Activated CD8-positive, alpha-beta memory T cell treated with anti-CD3 and anti-CD28 coated beads for 48 hours (primary cell): ENCODE data around the gene TARP.
"Not testable (repeated sequence)": the region's sequence is repeated elsewhere in the genome, so short reads cannot be mapped to it uniquely, and the experiment has no call there.

Experiments
- DNase-seq, 3 experiments: peaks; one replicate each; pipeline ENCODE4 v3.0.0-alpha.2; 2020; ENCODE audit warnings: low read depth in 2 of 3, low spot score in 2 of 3

TARP gene

GRCh38 chr7:38299275-38299931 is 26.0 kb upstream of the TARP start:
- DNase-seq: no peak

DNA sequence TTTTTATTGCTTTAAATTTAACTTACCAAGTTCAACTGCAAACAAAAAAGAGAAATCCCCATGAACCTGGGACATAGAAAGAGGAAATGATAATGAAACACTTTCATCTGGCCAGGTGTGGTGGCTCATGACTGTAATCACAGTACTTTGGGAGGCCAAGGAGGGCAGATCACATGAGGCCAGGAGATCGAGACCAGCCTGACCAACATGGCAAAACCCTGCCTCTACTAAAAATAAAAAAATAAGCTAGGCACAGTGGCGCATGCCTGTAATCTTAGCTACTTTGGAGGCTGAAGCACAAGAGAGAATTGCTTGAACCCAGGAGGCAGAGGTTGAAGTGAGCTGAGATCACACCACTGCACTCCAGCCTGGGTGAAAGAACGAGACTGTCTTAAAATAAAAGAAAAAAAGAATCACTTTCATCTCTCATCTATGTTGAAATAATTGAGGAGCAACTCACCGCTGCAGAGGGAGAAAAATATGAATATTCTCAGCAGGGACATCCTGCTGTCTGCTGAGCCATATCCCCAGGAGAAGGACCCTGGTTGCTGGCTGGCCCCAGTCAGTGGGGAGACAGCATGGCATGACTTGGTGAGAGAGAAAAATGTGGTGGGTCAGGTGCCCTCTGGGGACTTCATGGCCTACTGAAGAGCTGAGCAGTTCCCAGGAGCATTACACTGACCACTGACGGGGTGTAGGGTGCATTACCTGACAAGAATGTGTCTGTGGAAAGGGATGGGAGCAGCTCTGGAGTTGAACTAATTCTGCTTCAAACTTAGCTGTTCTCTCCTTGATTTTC is 22.8 kb upstream of the TARP start:
- no peak for DNase-seq

DNA sequence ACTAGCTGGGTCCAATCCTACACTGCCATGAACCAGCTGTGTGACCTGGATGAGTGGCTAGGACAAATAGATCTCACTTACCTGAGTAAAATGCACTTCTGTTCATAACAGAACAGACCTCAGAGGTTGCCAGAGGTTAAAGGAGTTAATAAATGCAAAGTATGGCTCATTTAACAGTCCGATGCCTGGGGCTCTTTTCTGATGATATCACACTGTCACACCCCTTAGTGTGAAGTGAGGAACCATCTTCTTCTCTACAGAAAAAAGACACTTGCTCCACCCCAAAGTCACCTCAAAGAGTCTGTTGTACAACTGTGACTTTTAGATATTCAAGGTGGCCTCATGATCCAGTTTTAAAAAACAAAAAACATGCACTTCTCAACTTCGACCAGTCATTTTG is 21.5 kb upstream of the TARP start:
- DNase-seq: no peak

GRCh38 chr7:38292442-38292841 is 19.0 kb upstream of the TARP start:
- no peak for DNase-seq

GRCh38 chr7:38291650-38292049 is 18.2 kb upstream of the TARP start:
- DNase-seq: no peak

DNA sequence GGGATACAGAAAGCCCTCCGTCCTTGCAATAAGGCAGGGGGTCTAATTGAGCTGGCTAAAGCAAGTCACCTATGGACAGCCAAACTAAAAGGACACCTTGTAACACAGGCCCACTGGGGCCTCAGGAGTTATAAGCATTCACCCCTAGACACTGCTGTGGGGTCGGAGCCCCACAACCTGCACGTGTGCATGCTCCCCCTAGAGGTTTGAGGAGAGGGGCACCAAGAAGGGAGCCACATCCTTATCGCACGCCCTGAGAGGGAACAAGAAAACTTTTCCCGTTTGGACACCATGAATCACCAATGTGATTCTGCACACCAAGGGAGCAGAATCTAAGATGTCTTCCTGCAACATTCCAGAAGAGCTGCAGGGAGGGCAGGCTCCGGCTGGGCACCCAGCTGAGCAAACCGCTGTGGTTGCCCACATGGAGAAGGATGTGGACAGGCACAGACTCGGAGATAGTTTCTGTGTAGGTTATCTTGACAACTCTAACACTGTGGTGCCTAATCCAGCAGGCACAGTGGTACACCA is 17.7 kb upstream of the TARP start:
- no peak for DNase-seq

DNA sequence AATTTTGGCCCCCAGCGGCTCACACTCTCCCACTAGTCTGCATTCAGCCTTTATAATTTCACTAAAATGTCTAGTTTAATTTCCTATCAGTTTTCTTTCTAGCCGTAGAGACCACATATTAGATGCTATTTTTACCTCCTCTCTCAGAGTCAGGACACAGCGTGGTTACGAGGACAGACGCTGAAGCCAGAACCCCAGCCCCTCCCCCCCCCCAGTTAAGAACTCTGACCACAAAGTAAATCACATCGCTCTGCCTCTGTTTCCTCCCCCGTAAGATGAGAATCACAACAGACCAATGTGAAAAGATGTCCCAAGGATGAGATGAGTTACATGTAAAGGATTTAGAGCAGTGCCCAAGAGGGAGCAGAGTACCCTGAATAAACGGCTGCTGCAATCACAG is 11.1 kb upstream of the TARP start:
- DNase-seq: no peak

GRCh38 chr7:38283809-38284208 is 10.4 kb upstream of the TARP start:
- DNase-seq: no peak

GRCh38 chr7:38283107-38283506 is 9.7 kb upstream of the TARP start:
- DNase-seq: no peak

- no peak for DNase-seq
These were observed 8.6 kb upstream of the TARP start for GRCh38 chr7:38282081-38282480.

GRCh38 chr7:38281266-38281665 is 7.8 kb upstream of the TARP start:
- DNase-seq: no peak

DNA sequence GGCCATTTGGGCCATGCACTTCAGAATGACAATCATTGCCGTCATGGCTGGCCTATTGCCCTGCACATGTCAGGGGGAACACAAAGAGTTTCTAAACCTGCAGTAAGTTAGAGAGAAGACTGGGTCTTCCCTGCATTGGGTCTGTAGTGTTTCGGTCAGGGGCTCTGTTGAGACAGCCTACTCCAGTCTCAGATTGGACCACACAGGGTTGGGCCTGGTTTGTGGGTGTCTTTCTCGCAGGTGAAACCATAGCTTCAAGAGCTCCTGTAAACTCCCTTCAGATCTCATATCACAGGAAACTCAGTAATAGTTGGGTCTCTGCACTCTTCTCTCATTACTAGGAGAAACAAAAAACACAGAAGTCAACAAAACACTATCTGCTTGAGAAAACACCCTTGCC is 7.3 kb upstream of the TARP start:
- no peak for DNase-seq

DNA sequence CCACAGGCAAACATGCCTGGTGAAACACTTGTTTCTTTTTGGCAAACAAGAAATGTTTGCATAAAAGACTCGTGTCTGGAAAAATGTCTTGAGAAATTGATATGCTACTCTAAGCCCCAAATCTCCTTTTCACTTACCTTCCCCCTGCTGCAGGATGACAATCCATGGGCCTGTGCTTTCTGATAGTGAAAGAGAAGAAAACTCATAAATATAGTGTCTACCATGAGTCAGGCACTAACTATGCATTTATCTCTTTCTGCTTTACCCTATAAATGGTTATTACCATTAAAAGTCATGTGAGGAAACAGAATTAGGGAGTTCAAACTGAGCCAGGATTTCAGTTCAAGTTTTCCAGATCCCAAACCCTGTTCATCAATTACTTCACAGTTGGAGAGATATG is 6.6 kb upstream of the TARP start:
- no peak for DNase-seq

DNA sequence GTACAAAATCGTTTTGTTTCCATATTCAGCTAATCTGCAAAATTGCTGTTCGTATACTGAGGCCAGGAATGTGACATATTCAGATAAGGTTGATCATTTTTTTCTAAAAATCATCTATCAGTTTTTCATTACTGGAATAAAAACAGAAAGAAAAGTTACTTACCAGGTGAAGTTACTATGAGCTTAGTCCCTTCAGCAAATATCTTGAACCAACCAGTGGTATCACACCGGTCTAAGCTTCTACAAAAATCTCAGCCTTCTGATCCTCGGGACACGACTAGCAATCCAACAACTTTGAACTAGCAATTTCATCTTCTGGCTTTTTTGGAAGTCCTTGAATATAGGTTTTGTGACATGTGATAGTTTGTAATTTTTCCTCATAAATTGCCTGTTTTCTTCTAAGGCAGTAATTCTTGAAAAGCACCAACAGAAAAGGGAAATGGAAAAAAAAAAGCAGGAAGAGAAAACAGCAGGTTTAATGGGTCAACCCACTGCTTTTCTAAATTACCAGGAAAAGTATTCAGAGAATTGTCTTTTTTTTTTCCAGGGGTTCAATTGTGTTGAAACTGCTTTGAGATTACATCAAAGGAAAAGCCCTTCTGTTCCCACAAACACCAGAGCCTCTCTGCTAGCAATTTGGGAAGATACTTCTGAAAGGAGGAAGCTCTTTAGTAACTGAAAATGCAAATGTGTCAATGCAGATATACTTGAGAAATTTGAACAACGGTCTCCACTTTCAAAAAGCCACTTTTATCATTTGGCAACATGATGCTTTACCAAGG is 2.9 kb upstream of the TARP start:
- no peak for DNase-seq

GRCh38 chr7:38274927-38275620 is 1.6 kb upstream of the TARP start:
- no peak for DNase-seq

DNA sequence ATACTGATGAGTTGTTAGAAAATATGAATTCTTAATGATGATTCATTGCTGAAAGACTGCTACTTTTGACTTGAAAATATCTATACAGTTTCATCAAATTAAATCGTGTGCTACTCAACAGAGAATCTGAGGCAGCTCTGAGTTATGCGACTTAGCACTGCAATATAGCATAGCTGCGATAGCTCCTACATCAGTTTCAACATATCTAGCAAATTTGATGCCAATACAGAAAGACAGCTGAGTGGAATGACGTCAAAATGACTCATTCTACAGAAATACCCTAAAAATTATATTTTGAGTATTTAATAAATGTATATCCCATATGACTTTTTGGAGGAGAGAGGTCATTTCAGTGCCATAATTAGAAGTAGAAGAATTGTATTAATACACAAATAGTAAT is 1.1 kb upstream of the TARP start:
- DNase-seq: no peak

- not testable (repeated sequence) for DNase-seq
These were observed 3.0 kb downstream of the TARP start for GRCh38 chr7:38270405-38270804.

- DNase-seq: not testable (repeated sequence)
These were observed 3.6 kb downstream of the TARP start for GRCh38 chr7:38269704-38270346.

GRCh38 chr7:38265958-38266357 is 7.5 kb downstream of the TARP start:
- DNase-seq: not testable (repeated sequence)

DNA sequence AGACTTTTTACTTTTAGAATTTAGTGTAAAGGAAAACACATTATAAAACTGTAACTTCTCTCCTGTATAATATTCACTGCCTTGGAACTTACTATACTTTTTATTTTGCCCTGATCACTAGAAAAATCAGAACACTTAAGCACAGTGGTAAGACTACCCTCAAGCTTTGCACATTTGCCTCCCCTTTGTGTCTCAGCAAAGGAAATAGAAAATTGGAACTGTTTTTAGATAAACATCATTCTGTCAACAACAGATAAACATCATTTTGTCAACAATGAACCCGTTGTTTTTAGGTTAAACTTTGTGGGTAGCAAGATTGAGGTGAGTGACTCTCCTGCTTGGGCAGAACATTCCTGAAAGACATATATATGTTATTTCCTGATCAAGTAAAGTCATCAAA is 8.8 kb downstream of the TARP start:
- DNase-seq: not testable (repeated sequence)

DNA sequence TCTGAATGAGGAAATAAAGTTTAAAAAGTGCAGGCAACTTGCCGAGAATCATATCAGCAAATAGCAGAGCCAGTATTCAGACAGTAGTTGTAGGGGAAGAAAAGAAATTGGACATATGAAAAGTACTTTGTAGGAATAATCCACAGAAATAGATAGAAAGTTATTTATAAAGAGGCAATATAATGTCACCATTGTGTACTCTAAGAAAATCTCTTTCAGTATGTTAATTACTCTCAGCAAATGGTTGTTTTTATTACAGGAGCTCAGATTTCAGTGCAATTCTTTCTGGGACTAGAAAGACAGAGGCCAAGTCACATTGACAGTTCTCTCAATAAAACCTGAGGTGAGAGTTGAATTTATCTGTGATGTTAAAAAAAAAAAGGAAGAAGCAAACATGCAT is 10.2 kb downstream of the TARP start:
- not testable (repeated sequence) for DNase-seq
